ENCODE results near the gene ZSWIM7.
A peak's percentile ranks its signal among the peaks of the same experiment; 100 is the strongest.
"Not testable (repeated sequence)": the region's sequence is repeated elsewhere in the genome, so short reads cannot be mapped to it uniquely, and the experiment has no call there.

Gene ZSWIM7

DNA sequence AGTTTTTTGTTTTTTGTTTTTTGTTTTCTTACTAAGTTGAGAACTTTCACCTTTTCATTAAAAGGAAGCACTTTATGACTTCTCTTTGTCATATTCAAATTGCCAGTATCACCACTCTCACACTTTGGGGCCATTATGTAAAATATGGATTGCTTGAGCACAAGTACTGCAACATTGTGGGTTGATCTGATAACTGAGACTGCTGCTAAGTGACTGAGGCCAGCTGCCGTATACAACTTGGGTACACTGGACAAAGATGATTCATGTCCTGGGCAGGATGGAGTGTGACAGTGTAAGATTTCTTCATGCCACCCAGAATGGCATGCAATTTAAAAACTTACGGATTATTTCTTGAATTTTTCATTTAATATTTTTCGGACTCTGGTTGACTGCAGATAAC lies 7.9 kb upstream of the ZSWIM7 start:
- H3K4me3 Mint-ChIP-seq: no peak overlapping the region
- H3K27ac Mint-ChIP-seq: no peak overlapping the region
- H3K36me3 Mint-ChIP-seq: peaks cover 35% of the 10 kb centered on the region
- no peaks in the 10 kb centered on the region for H3K9me3 Mint-ChIP-seq
- H3K4me1 Mint-ChIP-seq: peaks cover 49% of the 10 kb centered on the region
- no peaks in the 10 kb centered on the region for H3K27me3 Mint-ChIP-seq

- H3K27me3 Mint-ChIP-seq: no peaks in the 10 kb centered on the region
- H3K27ac Mint-ChIP-seq: no peak overlapping the region
- H3K36me3 Mint-ChIP-seq: peaks cover 41% of the 10 kb centered on the region
- no peaks in the 10 kb centered on the region for H3K9me3 Mint-ChIP-seq
- H3K4me1 Mint-ChIP-seq: peaks cover 58% of the 10 kb centered on the region
- H3K4me3 Mint-ChIP-seq: no peak overlapping the region
Measured at GRCh38 chr17:16005636-16006035, 6.1 kb upstream of the ZSWIM7 start.

- peaks cover 41% of the 10 kb centered on the region for H3K36me3 Mint-ChIP-seq
- peaks cover 58% of the 10 kb centered on the region for H3K4me1 Mint-ChIP-seq
- H3K27me3 Mint-ChIP-seq: no peaks in the 10 kb centered on the region
- H3K27ac Mint-ChIP-seq: no peak overlapping the region
- no peaks in the 10 kb centered on the region for H3K9me3 Mint-ChIP-seq
- no peak overlapping the region for H3K4me3 Mint-ChIP-seq
Measured at GRCh38 chr17:16003841-16004240, 4.3 kb upstream of the ZSWIM7 start.

GRCh38 chr17:16002708-16003260 lies 3.3 kb upstream of the ZSWIM7 start:
- Mint-ChIP-seq H3K4me3 (peak overlapping the region; percentile 26), H3K27me3 (no peaks in the 10 kb centered on the region), H3K9me3 (no peaks in the 10 kb centered on the region), H3K27ac (peak overlapping the region; percentile 8), H3K4me1 (peaks cover 47% of the 10 kb centered on the region), H3K36me3 (peaks cover 30% of the 10 kb centered on the region)

DNA sequence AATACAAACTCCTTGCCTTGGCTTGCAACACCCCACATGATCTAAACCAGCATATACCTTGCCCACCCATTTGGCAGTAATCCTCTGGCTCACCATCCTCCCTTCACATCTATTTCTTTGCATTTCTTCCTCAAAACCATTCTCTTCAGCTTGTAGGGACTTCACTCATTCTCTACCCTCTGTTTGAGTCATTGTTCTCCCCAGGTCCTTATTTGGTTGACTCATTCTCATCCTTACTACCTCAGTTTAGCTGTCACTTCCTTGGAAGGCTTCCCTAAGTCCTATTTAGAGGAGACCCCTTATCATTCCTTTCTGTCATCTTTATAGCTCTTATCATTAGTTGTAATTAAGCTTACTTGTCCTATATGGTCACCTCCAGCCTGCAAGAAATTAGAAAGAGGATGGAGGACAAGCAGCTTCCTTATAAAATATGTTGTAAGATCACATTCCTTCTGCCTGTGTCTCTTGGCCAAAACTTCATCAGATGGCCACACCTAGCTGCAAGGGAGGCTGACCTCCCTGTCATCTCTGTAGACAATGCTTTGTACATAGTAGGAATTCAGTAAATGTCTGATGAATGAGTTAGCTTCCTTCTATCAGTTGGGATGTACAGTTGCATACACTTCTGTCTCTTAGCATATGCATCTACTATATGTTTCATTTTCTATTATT lies 1.9 kb upstream of the ZSWIM7 start:
- Mint-ChIP-seq H3K27me3 (no peaks in the 10 kb centered on the region), H3K36me3 (peaks cover 29% of the 10 kb centered on the region), H3K4me1 (peaks cover 45% of the 10 kb centered on the region), H3K4me3 (peak overlapping the region; percentile 95), H3K9me3 (no peaks in the 10 kb centered on the region), H3K27ac (peak overlapping the region; percentile 60)

GRCh38 chr17:15999974-16000827 lies 697 bp upstream of the ZSWIM7 start:
- Mint-ChIP-seq H3K9me3 (no peaks in the 10 kb centered on the region), H3K4me1 (peaks cover 41% of the 10 kb centered on the region), H3K27me3 (no peaks in the 10 kb centered on the region), H3K4me3 (peak overlapping the region; percentile 95), H3K27ac (peak overlapping the region; percentile 60), H3K36me3 (peaks cover 24% of the 10 kb centered on the region)

- Mint-ChIP-seq H3K27me3 (no peaks in the 10 kb centered on the region), H3K9me3 (no peaks in the 10 kb centered on the region), H3K4me3 (peak overlapping the region; percentile 95), H3K36me3 (peaks cover 19% of the 10 kb centered on the region), H3K27ac (no peak overlapping the region), H3K4me1 (peaks cover 36% of the 10 kb centered on the region)
Measured at GRCh38 chr17:15998031-15998562, 1.4 kb downstream of the ZSWIM7 start.

GRCh38 chr17:15996322-15996721 lies 3.2 kb downstream of the ZSWIM7 start:
- Mint-ChIP-seq H3K36me3 (peaks cover 11% of the 10 kb centered on the region), H3K9me3 (no peaks in the 10 kb centered on the region), H3K4me1 (peaks cover 22% of the 10 kb centered on the region), H3K27me3 (no peaks in the 10 kb centered on the region), H3K27ac (no peak overlapping the region), H3K4me3 (no peak overlapping the region)

GRCh38 chr17:15981646-15982580 lies 17.6 kb downstream of the ZSWIM7 start:
- no peak overlapping the region for H3K27ac Mint-ChIP-seq
- H3K27me3 Mint-ChIP-seq: no peaks in the 10 kb centered on the region
- peaks cover 25% of the 10 kb centered on the region for H3K4me1 Mint-ChIP-seq
- no peaks in the 10 kb centered on the region for H3K9me3 Mint-ChIP-seq
- H3K4me3 Mint-ChIP-seq: no peak overlapping the region
- H3K36me3 Mint-ChIP-seq: peaks cover 22% of the 10 kb centered on the region

GRCh38 chr17:15981208-15981607 lies 18.3 kb downstream of the ZSWIM7 start:
- H3K27ac Mint-ChIP-seq: peak overlapping the region; percentile 68
- H3K4me3 Mint-ChIP-seq: peak overlapping the region; percentile 63
- no peaks in the 10 kb centered on the region for H3K9me3 Mint-ChIP-seq
- H3K36me3 Mint-ChIP-seq: peaks cover 23% of the 10 kb centered on the region
- peaks cover 25% of the 10 kb centered on the region for H3K4me1 Mint-ChIP-seq
- no peaks in the 10 kb centered on the region for H3K27me3 Mint-ChIP-seq

DNA sequence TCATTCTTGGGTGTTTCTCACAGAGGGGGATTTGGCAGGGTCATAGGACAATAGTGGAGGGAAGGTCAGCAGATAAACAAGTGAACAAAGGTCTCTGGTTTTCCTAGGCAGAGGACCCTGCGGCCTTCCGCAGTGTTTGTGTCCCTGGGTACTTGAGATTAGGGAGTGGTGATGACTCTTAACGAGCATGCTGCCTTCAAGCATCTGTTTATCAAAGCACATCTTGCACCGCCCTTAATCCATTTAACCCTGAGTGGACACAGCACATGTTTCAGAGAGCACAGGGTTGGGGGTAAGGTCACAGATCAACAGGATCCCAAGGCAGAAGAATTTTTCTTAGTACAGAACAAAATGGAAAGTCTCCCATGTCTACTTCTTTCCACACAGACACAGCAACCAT lies 20.5 kb downstream of the ZSWIM7 start:
- Mint-ChIP-seq H3K4me1 (peaks cover 25% of the 10 kb centered on the region), H3K36me3 (peaks cover 20% of the 10 kb centered on the region)
- H3K9me3 Mint-ChIP-seq, H3K27ac Mint-ChIP-seq, H3K27me3 Mint-ChIP-seq, H3K4me3 Mint-ChIP-seq: not testable (repeated sequence)

DNA sequence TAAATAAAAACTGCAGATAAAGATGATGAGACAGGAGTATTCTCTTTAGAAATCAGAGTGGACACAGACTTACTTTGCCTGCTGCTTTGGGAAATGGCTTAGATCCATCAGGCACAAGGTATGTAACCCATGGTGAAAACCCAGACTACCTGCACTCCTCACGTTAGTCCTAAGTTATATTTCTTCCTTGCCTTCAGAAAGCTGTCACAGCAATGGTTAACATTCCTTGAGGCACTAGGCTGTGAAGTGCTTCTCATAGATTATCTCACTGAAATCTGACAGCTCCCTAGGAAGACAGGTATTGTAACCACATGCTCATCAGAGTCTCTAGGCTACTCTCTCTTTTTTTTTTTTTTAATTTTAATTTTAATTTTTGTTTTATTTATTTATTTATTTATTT lies 20.9 kb downstream of the ZSWIM7 start:
- Mint-ChIP-seq H3K9me3 (no peaks in the 10 kb centered on the region), H3K27ac (no peak overlapping the region), H3K4me1 (peaks cover 25% of the 10 kb centered on the region), H3K4me3 (no peak overlapping the region), H3K27me3 (no peaks in the 10 kb centered on the region), H3K36me3 (peaks cover 18% of the 10 kb centered on the region)

DNA sequence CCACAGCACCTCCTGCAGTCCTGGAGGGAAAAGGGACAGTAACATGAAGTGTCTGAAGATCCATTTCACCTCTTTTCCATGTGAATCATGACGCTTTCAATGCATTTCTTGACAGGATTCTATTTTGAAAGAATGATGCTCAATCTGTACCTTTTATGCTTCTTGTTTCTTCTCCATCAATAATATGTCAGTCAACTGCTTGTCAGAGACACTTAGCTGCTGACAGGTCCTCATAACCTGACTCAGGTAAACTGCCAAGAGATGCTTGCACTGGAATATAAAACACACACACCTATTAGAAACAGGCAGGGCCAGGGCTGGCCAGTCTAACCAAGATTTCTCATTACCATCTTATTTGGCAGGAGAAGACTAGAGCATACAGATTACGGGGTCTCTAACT lies 21.6 kb downstream of the ZSWIM7 start:
- H3K9me3 Mint-ChIP-seq: no peaks in the 10 kb centered on the region
- peaks cover 18% of the 10 kb centered on the region for H3K36me3 Mint-ChIP-seq
- no peak overlapping the region for H3K4me3 Mint-ChIP-seq
- H3K27me3 Mint-ChIP-seq: no peaks in the 10 kb centered on the region
- no peak overlapping the region for H3K27ac Mint-ChIP-seq
- H3K4me1 Mint-ChIP-seq: peaks cover 25% of the 10 kb centered on the region

- H3K27me3 Mint-ChIP-seq: no peaks in the 10 kb centered on the region
- H3K4me1 Mint-ChIP-seq: no peaks in the 10 kb centered on the region
- H3K4me3 Mint-ChIP-seq: no peak overlapping the region
- H3K27ac Mint-ChIP-seq: peak overlapping the region; percentile 33
- H3K9me3 Mint-ChIP-seq: no peaks in the 10 kb centered on the region
- peaks cover 7% of the 10 kb centered on the region for H3K36me3 Mint-ChIP-seq
Measured at GRCh38 chr17:15973834-15974233, 25.7 kb downstream of the ZSWIM7 start.

- Mint-ChIP-seq H3K9me3 (no peaks in the 10 kb centered on the region), H3K36me3 (peaks cover 6% of the 10 kb centered on the region), H3K27ac (no peak overlapping the region), H3K27me3 (peaks cover 2% of the 10 kb centered on the region), H3K4me1 (no peaks in the 10 kb centered on the region), H3K4me3 (no peak overlapping the region)
Measured at GRCh38 chr17:15973016-15973415, 26.5 kb downstream of the ZSWIM7 start.

All from activated naive CD4-positive, alpha-beta T cell treated with anti-CD3 and anti-CD28 coated beads, Interleukin-2, amount 50 U/mL, for 24 hours (primary cell).